Fibroblast of upper back skin (primary cell): ENCODE data around the gene TSPAN13.

Experiments used
- DNase-seq: peaks from one replicate; pipeline ENCODE4 v3.0.0-alpha.2; 2013

Gene TSPAN13

GRCh38 chr7:16778476-16778875 is 24.9 kb downstream of the TSPAN13 start:
- no peak for DNase-seq

DNA sequence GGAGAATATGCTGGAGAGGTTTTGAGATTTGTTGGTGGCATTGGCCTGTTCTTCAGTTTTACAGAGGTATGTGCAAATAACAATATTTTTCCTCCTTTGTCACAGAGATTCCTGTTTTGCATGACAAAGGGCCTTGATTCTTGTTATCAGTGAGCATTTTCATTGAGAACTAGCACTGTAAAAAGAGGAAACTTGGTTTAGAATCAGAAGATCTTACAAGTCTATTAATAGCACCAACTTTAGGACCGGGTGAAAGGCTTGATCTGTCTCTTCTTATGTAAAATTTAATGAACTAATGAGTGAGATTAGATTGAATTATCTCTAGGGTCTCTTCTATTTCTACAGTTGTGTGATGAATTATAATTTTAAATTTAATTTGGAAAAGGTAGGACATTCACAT is 25.5 kb downstream of the TSPAN13 start:
- DNase-seq: no peak

DNA sequence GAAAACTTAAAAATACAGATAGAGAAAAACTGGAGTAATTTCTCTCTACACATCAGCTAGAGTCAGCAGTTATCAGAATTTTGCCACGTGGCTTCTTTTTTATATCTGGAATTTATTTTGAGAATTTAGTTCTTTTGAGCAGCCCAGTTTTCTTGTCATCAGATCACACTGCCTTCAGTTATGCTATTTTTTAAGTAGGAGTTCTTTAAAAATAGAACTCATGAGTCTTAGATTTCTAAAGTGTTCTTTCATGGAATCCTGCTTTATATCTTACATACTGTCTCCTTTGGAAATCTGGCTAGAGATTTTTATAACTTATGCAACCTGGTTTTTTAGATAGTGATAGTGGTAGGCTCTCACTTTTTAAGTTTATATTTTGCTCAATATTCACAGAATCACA is 27.0 kb downstream of the TSPAN13 start:
- DNase-seq: no peak

- DNase-seq: no peak
These were observed 31.8 kb downstream of the TSPAN13 start for GRCh38 chr7:16785321-16785720.

GRCh38 chr7:16785846-16786245 is 32.3 kb downstream of the TSPAN13 start:
- no peak for DNase-seq

DNA sequence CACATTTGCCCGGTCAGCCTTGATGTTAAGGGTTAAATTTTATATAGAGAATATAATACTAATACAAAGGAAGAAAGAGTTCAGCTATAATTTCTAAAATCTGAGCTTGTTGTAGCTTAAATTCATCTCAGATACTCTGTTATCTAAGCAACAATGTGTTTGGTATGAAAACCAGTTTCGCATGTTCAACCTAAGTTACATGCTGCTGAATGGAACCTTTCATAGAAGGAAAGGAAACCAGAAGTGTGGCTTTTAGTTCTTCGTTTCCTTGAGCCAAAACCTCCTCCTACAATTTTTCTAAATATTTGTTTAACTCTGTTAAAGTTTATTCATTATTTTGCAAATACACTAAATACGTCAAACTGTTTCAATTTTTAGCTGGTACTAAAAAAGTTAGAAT is 32.7 kb downstream of the TSPAN13 start:
- no peak for DNase-seq

DNA sequence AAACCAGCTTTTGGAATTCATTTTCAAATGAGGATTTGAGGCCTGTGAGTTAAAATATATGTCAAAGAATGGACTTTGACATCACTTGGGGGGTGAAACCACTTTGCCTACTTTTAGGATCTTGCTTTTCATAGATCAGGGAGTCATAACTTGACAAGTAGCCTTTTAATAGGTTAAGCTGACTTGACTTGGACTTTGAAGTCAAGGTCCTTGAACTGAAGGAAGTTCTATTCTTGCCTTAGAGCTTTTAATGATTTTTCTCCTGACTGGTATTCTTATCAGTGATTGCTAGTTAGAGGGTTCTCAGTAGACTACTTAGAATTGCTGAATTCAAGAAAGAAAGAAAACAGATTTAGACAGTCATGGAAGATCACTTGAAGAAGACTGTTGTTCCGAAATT is 33.6 kb downstream of the TSPAN13 start:
- DNase-seq: no peak

- DNase-seq: no peak
These were observed 37.5 kb downstream of the TSPAN13 start for GRCh38 chr7:16791071-16791470.

- DNase-seq: no peak
These were observed 38.5 kb downstream of the TSPAN13 start for GRCh38 chr7:16791905-16792698.

DNA sequence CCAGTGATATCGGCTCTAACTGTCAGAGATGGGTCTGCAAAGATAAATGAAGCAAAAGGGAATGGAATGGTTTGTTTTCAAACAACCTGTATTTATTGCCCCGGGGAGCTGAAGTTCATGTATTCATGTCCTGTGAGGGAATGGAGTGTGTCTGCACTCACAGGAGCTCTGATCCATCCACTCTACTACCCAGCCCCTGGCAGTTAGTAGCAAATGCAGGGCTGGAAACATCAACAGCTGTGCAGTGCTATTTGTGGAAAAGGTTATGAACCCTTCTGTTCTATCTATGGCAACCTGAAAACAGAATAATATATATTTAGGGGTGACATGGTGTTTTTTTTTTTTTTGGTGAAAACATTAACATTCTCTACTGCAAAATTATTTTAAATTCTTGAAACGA is 41.4 kb downstream of the TSPAN13 start:
- DNase-seq: no peak

DNA sequence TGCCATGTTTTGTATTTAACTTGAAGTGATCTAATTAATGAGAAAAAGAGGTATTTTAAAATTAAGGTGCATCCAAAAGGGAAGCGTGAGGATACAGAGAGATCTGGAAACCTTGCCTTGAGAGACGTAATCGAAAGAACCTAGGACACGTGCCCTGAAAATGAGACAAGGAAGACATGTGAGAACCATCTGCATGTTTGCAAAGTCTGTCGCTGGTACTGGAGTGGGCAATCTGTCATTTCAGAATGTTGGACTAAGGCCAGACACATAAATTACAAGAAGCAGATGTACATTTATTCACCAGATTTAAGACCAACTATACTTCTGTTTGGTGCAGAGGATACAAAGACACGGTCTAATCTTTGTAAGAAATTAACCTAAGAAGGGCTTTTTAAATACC is 42.1 kb downstream of the TSPAN13 start:
- DNase-seq: peak; percentile 27

DNA sequence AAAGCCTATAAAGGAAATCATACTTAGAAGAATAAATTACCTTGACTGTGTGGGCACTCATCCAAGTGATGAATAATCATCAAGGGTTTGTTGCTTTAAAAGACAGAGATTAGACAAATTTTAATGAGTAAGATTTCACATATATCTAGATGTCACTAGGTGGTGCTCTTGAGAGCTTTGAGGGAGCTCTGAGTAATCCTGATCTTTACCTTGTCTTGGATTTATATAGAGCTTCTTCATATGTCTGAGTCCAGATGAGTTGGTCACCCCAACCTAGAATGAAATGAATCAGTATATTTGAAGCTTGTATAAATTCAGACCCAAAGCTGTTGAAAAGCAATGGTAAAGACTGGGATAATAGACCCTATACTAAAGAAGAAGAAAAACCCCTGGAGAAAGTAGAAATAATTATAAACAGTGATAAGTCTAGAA is 47.6 kb downstream of the TSPAN13 start:
- peak; percentile 78 for DNase-seq

GRCh38 chr7:16801579-16801978 is 48.0 kb downstream of the TSPAN13 start:
- no peak for DNase-seq

DNA sequence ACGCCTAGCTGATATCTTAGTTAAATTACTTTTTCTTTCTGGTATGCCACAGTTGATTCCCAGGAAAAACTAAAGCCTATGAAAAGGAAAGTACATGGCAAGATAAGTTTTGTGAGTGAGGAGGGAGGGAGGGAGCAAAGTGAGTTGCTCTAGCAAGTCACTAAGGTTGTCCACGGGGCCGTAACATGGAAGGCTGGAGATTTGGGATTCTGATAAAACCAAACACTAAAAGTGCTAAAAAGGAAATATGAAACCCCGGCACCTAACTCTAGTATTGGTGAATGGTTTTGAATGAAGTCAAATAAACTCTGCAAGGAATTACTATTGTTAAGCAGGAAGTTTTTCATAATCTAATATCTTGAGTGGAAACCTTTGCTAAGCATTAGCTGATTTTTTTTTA is 49.6 kb downstream of the TSPAN13 start:
- no peak for DNase-seq

GRCh38 chr7:16803881-16804673 is 50.5 kb downstream of the TSPAN13 start:
- no peak for DNase-seq

- DNase-seq: no peak
These were observed 51.3 kb downstream of the TSPAN13 start, which contains the start of gene AGR2 for GRCh38 chr7:16804674-16805439. AGR2 (minus strand) TSS chr7:16804999; CDS start chr7:16801796, 3,203 bp downstream.

GRCh38 chr7:16805441-16805840 is 51.9 kb downstream of the TSPAN13 start:
- DNase-seq: no peak

- no peak for DNase-seq
These were observed 56.6 kb downstream of the TSPAN13 start for GRCh38 chr7:16810112-16810511.

GRCh38 chr7:16810573-16810972 is 57.0 kb downstream of the TSPAN13 start:
- no peak for DNase-seq

GRCh38 chr7:16811551-16811950 is 58.0 kb downstream of the TSPAN13 start:
- peak; percentile 34 for DNase-seq

DNA sequence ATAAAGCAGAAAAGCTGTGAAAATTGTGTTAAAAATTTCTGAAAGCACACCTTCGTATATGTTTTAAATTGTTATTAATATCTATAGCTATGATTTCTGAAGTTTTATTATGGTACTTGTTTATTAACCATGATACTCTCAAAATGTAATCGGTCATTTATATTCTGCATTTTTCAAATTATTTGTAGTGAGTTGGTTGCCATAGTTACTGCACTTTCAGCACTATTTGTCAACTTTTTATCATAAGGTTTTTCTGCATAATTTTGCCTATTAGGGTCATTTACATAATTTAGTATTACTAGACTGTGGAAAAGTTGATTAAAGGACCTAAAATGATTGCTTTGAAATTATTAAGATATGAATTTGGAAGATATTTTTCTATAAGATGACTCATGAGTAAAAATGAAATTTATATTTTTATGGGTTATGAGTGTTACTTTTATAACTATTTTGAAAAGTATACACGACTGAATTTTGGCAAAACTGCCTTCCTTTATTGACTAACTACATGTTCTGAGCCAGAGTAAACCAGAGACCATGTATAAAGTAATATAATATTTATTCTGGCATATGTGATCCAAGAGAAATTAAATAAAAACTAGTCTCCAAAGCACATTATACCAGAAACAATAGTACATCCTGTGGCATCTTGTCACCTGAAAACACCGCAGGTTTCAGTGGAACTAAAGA is 59.1 kb downstream of the TSPAN13 start:
- no peak for DNase-seq

DNA sequence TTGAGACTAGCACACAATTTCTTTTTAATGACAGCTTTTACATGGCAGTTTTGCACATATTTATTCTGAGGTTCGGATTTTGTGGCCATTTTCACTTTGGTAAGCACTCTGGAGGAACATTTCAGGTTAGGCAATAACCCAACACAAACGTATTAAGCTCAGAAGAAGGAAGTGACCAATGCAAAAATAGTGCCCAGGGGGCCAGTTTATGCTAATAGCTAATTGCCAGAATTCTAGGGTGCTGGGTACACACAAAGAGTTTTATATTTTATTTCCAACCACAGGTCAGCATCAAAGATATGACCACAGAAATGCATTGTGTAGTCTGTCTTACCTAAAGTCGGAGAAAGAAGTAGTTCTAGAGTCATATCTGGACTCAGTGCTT is 59.7 kb downstream of the TSPAN13 start:
- peak; percentile 8 for DNase-seq

- no peak for DNase-seq
These were observed 61.4 kb downstream of the TSPAN13 start for GRCh38 chr7:16815001-16815400.
